Uterus (tissue), 4 donors: ENCODE results near the gene PSPH. TPM values are rescaled to one million over a fixed set of nuclear protein-coding genes. Genes with fewer than 3 reads are reported as not detected.

Experiments
- DNase-seq, 2 donors: peaks; one replicate each; pipeline ENCODE4 v3.0.0-alpha.2; 2019 to 2020
- H3K27ac ChIP-seq, 2 donors: fragments of 200-600 bp; sonication (generic); 1 replicate in 1 of 2; 2 replicates in 1 of 2; pipeline ENCODE4 v1.5.1; 2016 to 2018
- H3K27me3 ChIP-seq, 2 donors: fragments of 200-600 bp; sonication (generic); one replicate each; pipeline ENCODE4 v1.5.1; 2018 to 2019; ENCODE audit warnings: control low read depth in 1 of 2
- H3K36me3 ChIP-seq, 2 donors: fragments of 200-600 bp; sonication (generic); one replicate each; pipeline ENCODE4 v1.5.1; 2019; ENCODE audit warnings: control low read depth in 1 of 2
- H3K4me1 ChIP-seq, 2 donors: fragments of 200-600 bp; sonication (generic); one replicate each; pipeline ENCODE4 v1.5.1; 2018 to 2019; ENCODE audit warnings: control low read depth in 1 of 2
- H3K4me3 ChIP-seq, 2 donors: fragments of 200-600 bp; sonication (generic); 1 replicate in 1 of 2; 2 replicates in 1 of 2; pipeline ENCODE4 v1.5.1; 2018 to 2019; ENCODE audit warnings: mild to moderate bottlenecking in 1 of 2
- H3K9me3 ChIP-seq, 2 donors: fragments of 200-600 bp; sonication (generic); one replicate each; pipeline ENCODE4 v1.5.1; 2019; ENCODE audit warnings: control low read depth in 1 of 2
- POLR2A ChIP-seq, 2 donors: fragments of 450-650 bp; IDR thresholded peaks; one replicate each; pipeline ENCODE4 v1.6.1; 2016; ENCODE audit warnings: antibody characterized with exemption in 2 of 2, mild to moderate bottlenecking in 1 of 2, moderate library complexity in 1 of 2
- intact Hi-C: fragments of 100-400 bp; cut with DNase I; formaldehyde crosslinking; loops from one replicate; pipeline ENCODE4 v1.15.1; 2023; ENCODE audit warnings: low total_unique reads
- total RNA-seq, 4 donors: library from RNA; depleted of rRNA in 3 of 4; stranded (reverse); fragments of >200 nt in 3 of 4; gene quantifications; one replicate each; pipeline versions ENCODE4 v1.1.0 to v1.2.4, GENCODE V29; 2014 to 2023
- TF ChIP-seq, protein P1 (sequence below), 4 experiments: fragments of 200-600 bp in 2 of 4; fragments of 450-650 bp in 2 of 4; sonication (generic) in 2 of 4; IDR thresholded peaks; one replicate each; pipeline ENCODE4 v1.5.1; 2016 to 2019; ENCODE audit warnings: antibody characterized with exemption in 4 of 4, mild to moderate bottlenecking in 2 of 4, moderate library complexity in 1 of 4
- donor health status: DM: yes; HTN: yes; CAD: no.

The PSPH gene
- total RNA-seq, 4 donors from 2014 or later: 4.5 to 25.6 (median 16.7) TPM

DNA sequence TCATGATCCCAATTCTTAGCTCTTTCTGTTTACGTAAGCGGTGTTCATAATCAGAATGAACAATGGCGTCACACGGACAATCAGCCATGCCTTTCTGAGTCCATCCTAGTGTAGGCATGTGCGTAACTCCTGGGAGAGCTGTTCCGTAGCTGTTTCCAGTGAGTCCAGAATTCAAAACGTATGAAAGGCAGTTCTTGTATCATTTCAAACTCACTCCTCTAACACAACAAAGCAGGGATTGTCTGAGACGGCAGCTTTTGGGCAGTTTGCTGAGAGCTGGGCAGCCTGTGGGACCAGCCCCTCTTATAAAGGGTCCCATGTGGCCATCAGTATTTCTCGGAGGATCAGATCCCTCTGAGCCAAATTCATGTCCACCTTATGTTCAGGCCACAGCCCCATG lies 43.4 kb downstream of the PSPH start:
- Histone ChIP-seq H3K9me3 (no peaks in the 10 kb centered on the region), H3K36me3 (no peaks in the 10 kb centered on the region), H3K4me3 (no peak overlapping the region), H3K4me1 (no peaks in the 10 kb centered on the region), H3K27me3 (no peaks in the 10 kb centered on the region), H3K27ac (no peak overlapping the region)
- TF ChIP-seq, protein P1, sequence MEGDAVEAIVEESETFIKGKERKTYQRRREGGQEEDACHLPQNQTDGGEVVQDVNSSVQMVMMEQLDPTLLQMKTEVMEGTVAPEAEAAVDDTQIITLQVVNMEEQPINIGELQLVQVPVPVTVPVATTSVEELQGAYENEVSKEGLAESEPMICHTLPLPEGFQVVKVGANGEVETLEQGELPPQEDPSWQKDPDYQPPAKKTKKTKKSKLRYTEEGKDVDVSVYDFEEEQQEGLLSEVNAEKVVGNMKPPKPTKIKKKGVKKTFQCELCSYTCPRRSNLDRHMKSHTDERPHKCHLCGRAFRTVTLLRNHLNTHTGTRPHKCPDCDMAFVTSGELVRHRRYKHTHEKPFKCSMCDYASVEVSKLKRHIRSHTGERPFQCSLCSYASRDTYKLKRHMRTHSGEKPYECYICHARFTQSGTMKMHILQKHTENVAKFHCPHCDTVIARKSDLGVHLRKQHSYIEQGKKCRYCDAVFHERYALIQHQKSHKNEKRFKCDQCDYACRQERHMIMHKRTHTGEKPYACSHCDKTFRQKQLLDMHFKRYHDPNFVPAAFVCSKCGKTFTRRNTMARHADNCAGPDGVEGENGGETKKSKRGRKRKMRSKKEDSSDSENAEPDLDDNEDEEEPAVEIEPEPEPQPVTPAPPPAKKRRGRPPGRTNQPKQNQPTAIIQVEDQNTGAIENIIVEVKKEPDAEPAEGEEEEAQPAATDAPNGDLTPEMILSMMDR (IDR thresholded peaks at IDR 0.05): no peak
- TF ChIP-seq POLR2A (IDR thresholded peaks at IDR 0.05): no peak
- intact Hi-C loops: no loop called here
- no peak for DNase-seq

DNA sequence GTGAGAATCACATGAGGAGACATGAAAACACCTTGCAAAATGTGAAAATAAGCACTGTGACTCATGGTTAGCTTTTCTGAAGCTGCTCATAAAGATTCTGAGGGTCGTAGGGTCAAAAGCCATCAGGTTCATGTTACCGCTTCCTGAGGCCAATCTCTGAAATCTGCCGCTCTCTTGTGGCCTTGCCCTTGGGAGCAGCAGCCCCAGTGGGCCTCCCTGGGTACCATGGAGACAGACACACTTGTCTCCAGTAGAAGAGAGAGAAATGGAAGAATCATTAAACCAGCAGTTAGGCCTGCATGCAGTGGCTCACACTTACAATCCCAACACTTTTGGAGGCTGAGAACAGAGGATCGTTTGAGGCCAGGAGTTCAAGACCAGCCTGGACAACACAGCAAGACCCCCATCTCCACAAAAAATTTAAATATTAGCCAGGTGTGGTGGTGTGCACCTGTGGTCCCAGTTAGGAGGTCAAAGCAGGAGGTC lies 44.0 kb downstream of the PSPH start:
- Histone ChIP-seq H3K27me3 (no peaks in the 10 kb centered on the region), H3K36me3 (no peaks in the 10 kb centered on the region), H3K4me3 (no peak overlapping the region), H3K4me1 (no peaks in the 10 kb centered on the region), H3K9me3 (no peaks in the 10 kb centered on the region), H3K27ac (no peak overlapping the region)
- no peak for TF ChIP-seq POLR2A (IDR thresholded peaks at IDR 0.05)
- TF ChIP-seq, protein P1 (IDR thresholded peaks at IDR 0.05): no peak
- intact Hi-C loops: no loop called here
- DNase-seq: no peak

DNA sequence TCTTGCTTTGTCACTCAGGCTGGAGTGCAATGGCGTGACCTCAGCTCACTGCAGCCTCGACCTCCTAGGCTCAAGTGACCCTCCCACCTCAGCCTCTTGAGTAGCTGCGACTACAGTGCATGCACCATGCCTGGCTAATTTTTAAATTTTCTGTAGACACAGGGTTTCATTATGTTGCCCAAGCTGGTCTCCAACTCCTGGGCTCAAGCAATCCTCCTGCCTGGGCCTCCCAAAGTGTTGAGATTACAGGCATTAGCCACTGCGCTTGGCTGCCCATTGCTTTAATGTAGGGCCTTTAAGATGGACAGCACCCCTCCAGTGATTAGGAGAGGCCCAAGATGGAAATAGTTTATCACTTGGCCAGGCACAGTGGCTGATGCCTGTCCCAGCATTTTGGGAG lies 47.5 kb downstream of the PSPH start:
- Histone ChIP-seq H3K27ac (no peak overlapping the region), H3K27me3 (no peaks in the 10 kb centered on the region), H3K36me3 (no peaks in the 10 kb centered on the region), H3K9me3 (no peaks in the 10 kb centered on the region), H3K4me1 (no peaks in the 10 kb centered on the region), H3K4me3 (no peak overlapping the region)
- intact Hi-C loops: loop anchor here (5.0 kb wide), 1 partner anchor 74 kb away; no protein-coding TSS in a partner anchor
- DNase-seq: no peak
- no peak for TF ChIP-seq POLR2A (IDR thresholded peaks at IDR 0.05)
- TF ChIP-seq, protein P1 (IDR thresholded peaks at IDR 0.05): no peak

DNA sequence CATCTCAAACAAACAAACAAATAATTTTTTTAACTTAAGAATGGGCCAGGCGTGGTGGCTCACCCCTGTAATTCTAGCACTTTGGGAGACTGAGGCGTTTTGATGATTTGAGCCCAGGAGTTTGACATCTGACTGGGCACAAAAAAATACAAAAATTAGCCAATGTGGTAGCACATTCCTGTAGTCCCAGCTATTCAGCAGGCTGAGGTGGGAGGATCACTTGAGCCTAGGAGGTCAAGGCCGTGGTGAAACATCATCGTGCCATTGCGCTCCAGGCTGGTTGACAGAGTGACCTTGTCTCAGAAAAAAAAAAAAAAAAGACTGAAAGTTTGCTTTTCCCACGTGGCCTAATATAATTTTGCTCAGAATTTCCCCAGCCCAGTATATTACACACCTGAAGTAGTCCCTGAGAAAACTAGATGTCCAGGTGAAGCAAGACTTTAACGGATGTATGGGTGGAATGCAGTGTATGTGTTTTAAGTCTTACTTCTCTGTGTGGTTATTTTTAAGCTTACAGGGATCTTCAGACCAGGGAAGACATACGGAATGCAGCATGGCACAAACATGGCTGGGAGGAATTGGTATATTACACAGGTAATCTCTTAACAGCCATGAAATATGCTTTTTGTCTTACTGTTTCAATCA lies 54.3 kb downstream of the PSPH start:
- DNase-seq: no peak
- Histone ChIP-seq H3K36me3 (no peaks in the 10 kb centered on the region), H3K4me3 (no peak overlapping the region)

DNA sequence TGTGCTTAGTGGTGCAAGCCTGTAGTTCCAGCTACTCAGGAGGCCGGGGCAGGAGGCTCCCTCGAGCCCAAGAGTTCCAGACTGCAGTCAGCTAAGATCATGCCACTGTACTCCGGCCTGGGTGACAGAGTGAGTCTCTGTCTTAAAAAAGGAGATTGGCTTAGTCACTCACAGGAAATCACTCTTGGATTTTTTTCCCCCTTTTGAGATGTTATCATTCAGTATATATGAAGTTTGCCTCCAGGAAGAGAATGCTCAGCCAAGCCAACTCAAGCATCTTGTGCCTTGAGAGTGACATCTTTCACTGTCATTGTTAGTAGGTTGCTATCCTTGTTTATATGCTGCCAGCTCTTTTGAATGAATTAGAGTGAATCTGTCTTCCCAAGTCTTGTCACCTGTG lies 58.9 kb downstream of the PSPH start:
- Histone ChIP-seq H3K4me1 (no peaks in the 10 kb centered on the region), H3K27me3 (no peaks in the 10 kb centered on the region), H3K27ac (no peak overlapping the region), H3K9me3 (no peaks in the 10 kb centered on the region), H3K4me3 (no peak overlapping the region), H3K36me3 (no peaks in the 10 kb centered on the region)
- TF ChIP-seq, protein P1 (IDR thresholded peaks at IDR 0.05): no peak
- no peak for TF ChIP-seq POLR2A (IDR thresholded peaks at IDR 0.05)
- intact Hi-C loops: no loop called here
- DNase-seq: no peak

More for the DNA sequence above, 54.3 kb downstream of the PSPH start:
- no peak for TF ChIP-seq POLR2A (IDR thresholded peaks at IDR 0.05)
- TF ChIP-seq, protein P1 (IDR thresholded peaks at IDR 0.05): no peak
- intact Hi-C loops: no loop called here
- Histone ChIP-seq H3K9me3 (no peaks in the 10 kb centered on the region), H3K27me3 (no peaks in the 10 kb centered on the region), H3K4me1 (no peaks in the 10 kb centered on the region), H3K27ac (no peak overlapping the region)
